SK-N-SH treated with all-trans-retinoic acid at 6 μM for 48 hours (cell line): ENCODE data around the gene ENPP7.

ENCODE experiments used
- ATAC-seq: fragments of 200-7000 bp; cut with Tn5 transposase; 3 replicates; pipeline ENCODE4 v1.9.1; 2020; ENCODE audit warnings: mild to moderate bottlenecking, moderate library complexity
- BACH2 ChIP-seq: fragments of 250-450 bp; sonication (Bioruptor Pico); IDR thresholded peaks from 2 replicates; pipeline ENCODE4 v1.9.0; 2021; ENCODE audit warnings: mild to moderate bottlenecking, borderline replicate concordance
- CSDC2 ChIP-seq: fragments of 250-450 bp; sonication (Bioruptor Pico); IDR thresholded peaks from 2 replicates; pipeline ENCODE4 v1.5.0; 2020; ENCODE audit warnings: mild to moderate bottlenecking, moderate library complexity
- CSRNP3 ChIP-seq: fragments of 250-450 bp; sonication (Bioruptor Pico); IDR thresholded peaks from 2 replicates; pipeline ENCODE4 v1.5.1; 2021; ENCODE audit warnings: mild to moderate bottlenecking, moderate library complexity
- ESRRG ChIP-seq: fragments of 250-450 bp; sonication (Bioruptor Pico); IDR thresholded peaks from 2 replicates; pipeline ENCODE4 v1.6.1; 2021; ENCODE audit warnings: mild to moderate bottlenecking
- ISL1 ChIP-seq: fragments of 250-450 bp; sonication (Bioruptor Pico); IDR thresholded peaks from 2 replicates; pipeline ENCODE4 v2.1.2; 2022; ENCODE audit warnings: mild to moderate bottlenecking, moderate library complexity
- PATZ1 ChIP-seq: fragments of 250-450 bp; sonication (Bioruptor Pico); IDR thresholded peaks from 2 replicates; pipeline ENCODE4 v1.8.0; 2020; ENCODE audit warnings: mild to moderate bottlenecking, moderate library complexity, borderline replicate concordance
- RARB ChIP-seq: fragments of 250-450 bp; sonication (Bioruptor Pico); IDR thresholded peaks from 2 replicates; pipeline ENCODE4 v1.8.0; 2021; ENCODE audit warnings: mild to moderate bottlenecking, moderate library complexity
- SNAI2 ChIP-seq: fragments of 250-450 bp; sonication (Bioruptor Pico); IDR thresholded peaks from 2 replicates; pipeline ENCODE4 v1.5.0; 2020; ENCODE audit warnings: mild to moderate bottlenecking, moderate library complexity
- TCF4 ChIP-seq: fragments of 250-450 bp; sonication (Bioruptor Pico); IDR thresholded peaks from 2 replicates; pipeline ENCODE4 v1.8.0; 2021; ENCODE audit warnings: mild to moderate bottlenecking, moderate library complexity, borderline replicate concordance
- TOX ChIP-seq: fragments of 250-450 bp; sonication (Bioruptor Pico); IDR thresholded peaks from 2 replicates; pipeline ENCODE4 v1.8.0; 2021; ENCODE audit warnings: mild to moderate bottlenecking, moderate library complexity, borderline replicate concordance
- TSHZ2 ChIP-seq: fragments of 250-450 bp; sonication (Bioruptor Pico); IDR thresholded peaks from 2 replicates; pipeline ENCODE4 v1.5.0; 2020; ENCODE audit warnings: mild to moderate bottlenecking, moderate library complexity
- ZC3H10 ChIP-seq: fragments of 250-450 bp; sonication (Bioruptor Pico); IDR thresholded peaks from 2 replicates; pipeline ENCODE4 v1.5.1; 2021; ENCODE audit warnings: mild to moderate bottlenecking, moderate library complexity
- ZFP3 ChIP-seq: fragments of 250-450 bp; sonication (Bioruptor Pico); IDR thresholded peaks from 2 replicates; pipeline ENCODE4 v1.5.0; 2020; ENCODE audit warnings: mild to moderate bottlenecking, moderate library complexity
- ZFP30 ChIP-seq: fragments of 450-650 bp; formaldehyde crosslinking; IDR thresholded peaks from 2 replicates; pipeline ENCODE4 v1.5.0; 2022; ENCODE audit warnings: mild to moderate bottlenecking, moderate library complexity
- ZNF70 ChIP-seq: fragments of 450-650 bp; formaldehyde crosslinking; IDR thresholded peaks from 2 replicates; pipeline ENCODE4 v1.5.0; 2020; ENCODE audit warnings: mild to moderate bottlenecking, moderate library complexity
- ZNF8 ChIP-seq: fragments of 450-650 bp; formaldehyde crosslinking; IDR thresholded peaks from 2 replicates; pipeline ENCODE4 v1.5.0; 2020; ENCODE audit warnings: mild to moderate bottlenecking, moderate library complexity

ENPP7 gene

GRCh38 chr17:79783891-79784290 lies 53.1 kb downstream of the ENPP7 start:
- TF ChIP-seq ZNF70 (CRISPR knock-in tag) (no peak), TOX (no peak), TCF4 (CRISPR knock-in tag) (no peak), ZFP30 (CRISPR knock-in tag) (no peak), RARB (CRISPR knock-in tag) (no peak), ISL1 (no peak)
- ATAC-seq, result no peak

GRCh38 chr17:79784353-79785016 lies 53.7 kb downstream of the ENPP7 start:
- no peak for ATAC-seq
- TF ChIP-seq PATZ1 (CRISPR knock-in tag) (no peak), ZFP3 (CRISPR knock-in tag) (no peak), RARB (CRISPR knock-in tag) (no peak), BACH2 (no peak), ESRRG (no peak), CSDC2 (CRISPR knock-in tag) (no peak), TCF4 (CRISPR knock-in tag) (no peak), TOX (no peak), TSHZ2 (CRISPR knock-in tag) (no peak)

- TF ChIP-seq ISL1 (no peak), ZNF70 (CRISPR knock-in tag) (no peak), CSRNP3 (CRISPR knock-in tag) (no peak), ZC3H10 (CRISPR knock-in tag) (no peak), TSHZ2 (CRISPR knock-in tag) (no peak), SNAI2 (CRISPR knock-in tag) (no peak), BACH2 (no peak), ZNF8 (no peak)
- ATAC-seq, result no peak
Measured at GRCh38 chr17:79785017-79785899, 54.5 kb downstream of the ENPP7 start.
